ENCODE results near the gene ZNF532.

Gene ZNF532

DNA sequence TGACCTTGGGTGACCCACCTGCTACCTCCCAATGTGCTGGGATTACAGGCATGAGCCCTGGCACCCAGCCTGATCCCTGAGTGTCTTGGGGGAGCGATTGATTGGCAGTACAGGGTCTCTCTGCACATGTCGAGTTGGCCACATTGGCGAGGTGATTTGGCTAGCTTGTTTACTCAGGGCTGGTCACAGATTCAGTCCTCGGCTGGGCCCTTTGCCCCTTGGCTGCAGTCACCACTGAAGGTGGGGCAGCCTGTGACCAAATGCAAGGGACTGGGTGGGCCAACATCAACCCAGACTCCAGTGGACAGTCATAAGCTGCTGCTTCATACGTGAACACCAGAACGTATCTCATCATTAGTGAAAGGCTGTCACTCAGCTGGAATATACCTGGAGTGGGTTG lies 114.9 kb downstream of the ZNF532 start:
- no peak for DNase-seq (ENCODE audit: low spot score)

DNA sequence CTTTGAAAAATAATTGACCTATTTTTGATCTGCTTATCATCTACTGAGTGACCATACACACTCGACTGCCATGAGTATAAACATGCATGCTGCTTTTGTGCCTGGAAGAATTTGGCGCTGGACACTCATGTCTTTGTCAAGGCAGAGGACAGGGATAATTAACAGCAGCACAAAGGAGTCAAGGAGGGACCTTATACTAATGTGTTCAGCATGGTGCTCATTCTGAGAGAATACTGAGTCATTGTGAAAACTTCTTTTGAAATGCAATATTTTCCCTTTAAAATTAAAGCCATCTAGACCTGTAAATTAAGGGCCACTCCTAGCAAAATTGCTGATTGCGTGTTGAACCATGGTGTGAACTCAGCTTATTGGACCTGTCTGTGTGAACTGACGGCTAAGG lies 116.3 kb downstream of the ZNF532 start:
- no peak for DNase-seq (ENCODE audit: low spot score)

DNA sequence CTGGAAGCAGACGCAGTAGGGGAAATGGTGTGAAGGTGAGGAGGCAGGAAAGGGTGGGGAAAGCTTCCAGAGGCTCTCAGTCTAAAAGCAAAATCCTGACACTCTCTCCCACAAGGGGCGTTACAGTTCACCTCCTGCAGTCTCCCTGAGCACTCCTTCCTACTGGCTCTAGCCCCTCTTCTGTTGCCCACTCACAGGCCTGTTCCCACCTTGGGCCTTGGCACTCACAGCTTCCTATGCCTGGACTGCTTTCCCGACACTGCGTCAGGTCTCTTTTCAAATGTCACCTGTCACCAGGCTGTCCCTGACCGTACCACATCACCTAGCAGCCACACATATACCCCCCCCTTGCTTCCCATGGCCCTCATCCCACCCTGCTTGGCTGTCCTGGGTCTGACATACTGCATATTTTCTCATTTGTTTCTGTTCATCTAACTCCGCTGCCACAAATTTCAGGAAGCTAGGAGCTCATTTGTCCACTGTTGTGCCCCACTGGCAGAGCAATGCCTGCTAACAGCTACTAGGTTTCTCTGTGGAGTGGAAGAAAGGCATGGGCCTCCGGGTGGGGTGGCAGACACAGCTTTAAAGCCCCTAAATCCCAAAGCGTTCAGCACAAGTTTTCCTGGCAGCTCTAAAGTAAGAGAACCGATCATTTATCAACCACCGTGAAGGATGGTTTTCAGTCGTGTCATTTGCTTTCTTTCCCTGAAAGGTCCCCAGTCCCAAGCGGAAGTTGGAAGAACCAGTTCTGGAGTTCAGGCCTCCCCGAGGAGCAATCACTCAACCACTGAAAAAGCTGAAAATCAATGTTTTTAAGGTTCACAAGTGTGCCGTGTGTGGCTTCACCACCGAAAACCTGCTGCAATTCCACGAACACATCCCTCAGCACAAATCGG lies 118.8 kb downstream of the ZNF532 start:
- no peak for DNase-seq (ENCODE audit: low spot score)

DNA sequence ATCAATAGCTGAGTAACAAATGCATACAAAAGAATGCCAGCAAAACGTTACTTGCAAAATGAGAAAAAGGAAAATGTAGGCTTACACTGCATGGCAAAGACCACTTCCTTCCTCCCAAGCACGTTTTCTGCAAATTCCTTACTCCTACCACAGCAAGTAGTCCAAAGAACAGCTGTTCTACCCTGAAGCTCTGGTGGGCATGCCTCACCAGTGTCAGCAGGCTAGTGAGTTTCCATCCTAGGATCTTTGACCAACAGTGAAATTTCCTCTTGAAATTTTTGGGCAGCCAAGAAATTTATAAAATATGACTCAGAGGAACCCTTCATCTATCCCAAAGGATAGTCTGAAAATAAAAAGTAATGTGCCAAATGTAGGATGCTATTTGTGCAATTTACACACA lies 123.9 kb downstream of the ZNF532 start:
- no peak for DNase-seq (ENCODE audit: low spot score)

DNA sequence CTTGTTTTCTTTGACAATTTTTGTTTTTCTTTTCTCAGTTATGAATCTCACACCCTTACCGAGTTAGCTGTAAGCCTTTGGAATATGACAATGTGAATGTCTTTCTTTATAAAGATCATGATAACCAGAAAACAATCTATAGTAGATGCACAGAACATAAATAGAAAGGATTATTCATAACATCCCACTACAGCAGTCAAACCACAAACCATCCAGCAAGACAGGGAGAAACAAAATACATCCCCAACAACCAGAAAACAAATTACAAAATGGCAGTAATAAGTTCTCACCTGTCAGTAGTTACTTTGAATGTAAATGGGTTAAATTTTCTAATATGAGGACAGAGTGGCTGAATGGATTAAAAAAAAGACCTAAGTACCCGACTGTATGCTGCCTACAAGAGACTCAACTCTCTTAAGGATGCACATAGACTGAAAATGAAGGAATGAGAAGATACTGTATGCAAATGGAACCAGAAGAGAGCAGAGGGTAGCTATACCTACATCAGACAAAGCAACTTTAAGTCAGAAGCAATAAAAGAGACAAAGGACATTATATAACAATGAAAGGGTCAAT lies 124.6 kb downstream of the ZNF532 start:
- no peak for DNase-seq (ENCODE audit: low spot score)

DNA sequence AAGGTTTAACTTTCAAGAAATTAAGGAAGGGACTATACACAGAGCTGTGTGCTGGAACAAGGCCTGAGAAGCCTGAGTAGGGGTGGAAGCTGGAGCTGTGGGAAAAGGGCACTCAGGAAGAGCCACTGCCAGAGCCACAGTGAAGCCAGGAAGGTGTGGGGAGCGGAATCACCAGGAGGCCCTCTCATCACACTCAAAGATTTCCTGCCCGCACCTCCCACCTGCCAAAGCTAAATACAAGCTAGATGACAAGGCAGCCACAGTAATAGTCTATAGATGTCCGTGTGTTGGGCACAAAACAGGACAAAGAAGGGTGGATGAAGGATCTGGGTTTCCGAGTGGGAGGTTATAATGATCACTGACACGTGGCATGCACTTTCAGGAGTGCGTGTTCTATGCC lies 126.0 kb downstream of the ZNF532 start:
- no peak for DNase-seq (ENCODE audit: low spot score)

DNA sequence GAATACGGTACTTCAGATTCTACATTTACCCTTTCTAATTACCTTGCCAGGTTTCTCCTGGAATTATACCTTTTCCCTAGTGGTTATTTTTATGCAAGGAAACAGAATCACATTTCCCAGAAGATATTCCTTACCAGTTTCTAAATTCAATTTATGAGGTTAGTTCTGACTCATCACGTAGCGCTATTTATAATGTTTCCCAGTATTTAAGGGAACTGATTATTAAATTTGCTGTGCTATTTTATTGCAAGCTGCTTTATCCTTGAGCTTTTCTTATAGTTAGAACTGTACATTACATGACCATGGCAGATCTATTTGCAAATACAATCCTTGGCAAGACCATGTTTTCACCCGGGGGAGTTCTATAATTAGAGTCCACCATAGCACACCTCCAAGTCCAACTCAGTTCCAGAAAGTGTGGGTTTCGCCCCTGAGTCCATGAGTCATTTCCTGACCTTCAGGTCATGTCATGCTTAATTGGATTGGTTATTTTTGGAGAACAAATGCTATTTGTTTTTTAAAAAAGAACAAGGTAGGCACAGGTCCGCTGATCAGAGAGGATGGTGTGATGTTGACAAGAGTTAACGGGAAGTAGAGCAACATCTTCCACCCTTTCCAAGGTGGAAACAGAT lies 126.6 kb downstream of the ZNF532 start:
- DNase-seq (ENCODE audit: low spot score), result no peak

DNA sequence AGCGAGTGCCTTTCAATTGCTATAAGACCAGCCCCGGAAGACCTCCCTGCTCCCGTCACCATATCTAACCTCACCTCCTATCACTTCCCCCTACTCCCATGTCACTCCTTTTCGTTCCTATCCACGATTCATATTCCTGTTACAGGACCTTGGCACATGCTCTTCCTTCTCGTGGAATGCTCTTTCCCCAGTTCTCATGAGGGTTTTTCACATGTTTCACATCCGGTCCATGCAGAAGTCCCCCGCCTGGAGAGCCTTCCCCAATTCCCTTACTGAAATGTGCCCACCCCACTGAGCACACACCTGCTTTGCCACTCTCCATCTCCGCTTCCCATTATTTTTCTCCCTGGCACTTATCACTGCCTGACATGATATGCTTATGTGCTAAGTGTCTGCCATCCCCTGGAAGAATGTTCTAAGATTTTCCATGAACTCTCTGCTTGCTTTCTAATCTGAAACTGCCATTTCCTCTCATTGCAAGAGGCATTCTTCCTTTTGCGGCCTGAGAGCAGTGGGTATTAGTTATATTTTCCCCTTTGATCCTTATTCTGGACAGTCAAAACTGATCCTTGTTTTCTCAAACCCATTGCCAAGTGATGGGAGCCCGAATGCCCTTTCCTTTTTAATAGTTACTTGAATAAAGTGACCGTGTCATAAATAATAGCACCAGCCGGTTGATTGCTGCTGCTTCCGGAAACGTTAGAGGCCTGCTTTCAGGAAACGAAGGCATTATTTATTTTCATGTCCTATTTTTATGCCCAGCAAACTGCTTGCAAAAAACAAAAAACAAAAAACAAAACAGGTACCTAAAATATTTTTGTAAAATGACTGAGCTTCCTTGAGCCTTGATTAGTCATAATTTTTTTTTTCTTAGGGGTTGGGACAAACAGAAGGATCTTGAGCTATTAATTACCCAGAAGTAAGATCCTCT lies 127.9 kb downstream of the ZNF532 start:
- no peak for DNase-seq (ENCODE audit: low spot score)

DNA sequence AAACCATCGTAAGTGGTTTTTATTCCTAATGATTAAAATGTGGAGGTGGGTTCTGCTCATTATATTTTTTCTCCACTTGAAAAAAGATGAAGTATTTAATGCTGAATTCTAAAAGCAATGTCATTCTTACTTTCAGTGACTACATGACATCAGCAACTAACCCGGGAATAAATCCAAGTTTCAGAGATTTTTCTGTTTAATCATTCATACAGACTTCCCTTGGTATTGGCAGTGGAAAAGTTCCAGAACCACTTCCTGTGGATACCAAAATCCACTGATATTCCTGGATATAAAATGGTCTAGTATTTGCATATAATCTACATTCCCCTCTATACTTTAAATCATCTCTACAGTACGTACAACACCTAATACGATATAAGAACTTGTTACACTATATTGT lies 128.6 kb downstream of the ZNF532 start:
- no peak for DNase-seq (ENCODE audit: low spot score)

DNA sequence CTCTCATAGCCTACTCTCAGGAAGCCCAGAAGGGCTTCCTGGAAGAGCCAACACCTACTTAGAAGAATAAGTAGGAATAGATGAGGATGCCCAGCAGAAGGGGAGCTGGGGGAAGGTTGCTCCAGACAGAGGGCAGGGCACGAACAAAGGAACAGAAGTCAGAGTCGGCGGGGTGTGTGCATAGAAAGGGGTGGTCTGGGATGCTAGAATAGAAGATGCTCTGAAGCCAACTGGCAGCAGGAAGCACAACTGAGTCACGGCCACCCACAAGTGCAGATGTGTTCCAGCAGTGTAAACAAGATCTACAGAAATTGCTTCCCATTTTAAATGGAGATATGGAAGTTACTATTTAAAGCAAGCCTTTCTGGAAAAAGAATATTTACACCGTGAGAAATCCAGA lies 131.0 kb downstream of the ZNF532 start:
- no peak for DNase-seq (ENCODE audit: low spot score)

DNA sequence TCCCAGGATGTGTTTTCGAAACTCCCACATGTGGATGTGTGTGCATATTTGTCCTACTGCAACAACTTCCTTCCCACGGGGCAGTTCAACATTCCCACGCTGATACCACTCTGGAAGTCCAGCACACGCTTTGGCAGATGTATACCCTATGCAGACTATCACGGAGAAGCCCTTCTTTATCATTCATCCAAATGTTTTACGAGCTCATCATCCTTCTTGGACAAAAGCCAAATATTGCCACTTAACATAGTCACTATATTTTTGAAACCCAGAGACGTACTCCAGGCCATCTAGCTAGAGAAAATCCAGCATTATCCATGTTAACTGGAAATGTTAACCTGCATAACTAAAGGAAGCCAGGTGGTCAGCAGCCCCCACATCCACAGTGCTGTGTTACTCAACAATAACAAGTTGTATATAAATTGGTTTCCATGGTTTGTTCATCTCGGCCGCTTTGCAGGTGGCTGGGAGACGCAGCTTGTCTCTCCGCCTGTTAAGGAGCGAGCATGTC lies 131.5 kb downstream of the ZNF532 start:
- no peak for DNase-seq (ENCODE audit: low spot score)

DNA sequence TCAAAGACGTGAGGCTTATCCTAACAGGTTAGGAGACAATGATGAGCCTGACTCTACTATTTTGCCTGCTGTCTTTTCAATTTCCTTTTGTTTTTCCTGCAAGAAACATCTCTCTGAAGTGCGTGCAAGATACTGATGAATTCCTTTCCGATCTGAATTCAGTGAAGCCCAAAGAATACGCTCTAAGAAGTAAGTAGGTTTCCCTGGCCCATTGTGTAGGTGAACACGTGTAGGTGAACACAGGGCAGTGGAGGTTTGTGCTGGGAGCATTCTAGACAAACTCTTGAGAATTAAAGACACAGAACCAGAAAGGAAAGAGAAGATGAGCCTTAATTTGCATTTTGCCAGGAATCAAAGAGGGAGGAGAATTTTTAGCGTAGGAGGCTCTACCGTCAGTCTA lies 132.0 kb downstream of the ZNF532 start:
- DNase-seq (ENCODE audit: low spot score), result no peak

DNA sequence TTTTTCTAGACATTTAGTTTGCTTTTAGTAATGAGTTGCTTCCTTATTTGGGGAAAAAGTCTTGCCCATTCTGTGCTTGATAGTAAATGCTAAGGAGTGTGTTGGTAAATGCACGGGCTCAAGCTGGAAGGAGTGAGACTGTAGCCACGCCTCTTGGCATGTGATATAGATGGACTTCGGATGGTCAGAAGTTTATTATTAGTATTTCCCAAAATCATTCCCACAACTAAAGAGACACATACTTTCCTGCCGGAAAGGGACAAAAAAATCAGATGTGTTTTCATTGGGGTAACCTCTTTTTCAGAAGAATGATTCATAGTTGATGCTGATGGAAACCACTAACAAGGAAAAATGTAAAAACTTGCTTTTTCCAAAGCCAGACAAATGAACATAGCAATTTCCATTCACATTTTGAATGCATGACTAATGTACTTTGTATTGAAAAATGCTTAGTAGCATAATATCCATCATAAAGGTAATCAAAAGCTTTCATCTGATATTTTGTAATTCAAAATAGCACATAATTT lies 133.2 kb downstream of the ZNF532 start:
- DNase-seq (ENCODE audit: low spot score), result no peak

DNA sequence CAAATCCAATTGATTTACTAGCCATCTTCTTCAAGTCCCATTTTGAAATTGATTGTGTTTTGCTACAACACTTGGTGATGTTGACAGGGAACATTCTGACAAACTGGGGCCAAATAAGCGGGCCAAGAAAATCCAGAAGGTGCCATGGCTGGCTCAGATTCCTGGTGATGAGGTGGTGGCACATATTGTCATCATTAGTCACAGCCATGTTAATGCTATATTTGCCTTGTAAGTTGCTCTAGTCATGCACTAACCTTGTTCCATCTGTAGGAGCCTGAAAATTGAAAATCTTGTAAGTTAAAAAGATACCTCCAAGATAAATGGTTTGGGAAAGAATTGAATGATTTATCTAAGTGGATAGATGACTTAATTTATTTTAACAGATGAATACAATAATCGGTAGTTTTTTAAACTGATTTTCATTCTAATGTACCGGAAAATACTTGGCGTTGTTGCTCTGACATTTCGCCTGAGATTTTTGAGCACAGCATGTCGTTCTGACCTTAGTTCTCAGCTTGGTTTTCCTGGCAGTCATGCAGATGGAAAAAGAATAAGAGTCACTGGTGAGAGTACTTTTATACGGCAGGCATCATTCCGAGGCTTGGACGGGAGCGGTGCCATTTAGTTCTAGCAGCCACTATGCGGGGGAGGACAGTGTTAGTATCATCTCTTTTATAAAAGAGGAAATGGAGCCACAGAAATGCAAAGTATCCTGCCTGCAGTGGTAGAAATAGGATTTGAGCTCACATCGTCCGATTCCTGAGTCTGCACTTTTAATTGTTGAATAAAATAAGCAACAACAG lies 133.9 kb downstream of the ZNF532 start:
- DNase-seq (ENCODE audit: low spot score), result no peak

DNA sequence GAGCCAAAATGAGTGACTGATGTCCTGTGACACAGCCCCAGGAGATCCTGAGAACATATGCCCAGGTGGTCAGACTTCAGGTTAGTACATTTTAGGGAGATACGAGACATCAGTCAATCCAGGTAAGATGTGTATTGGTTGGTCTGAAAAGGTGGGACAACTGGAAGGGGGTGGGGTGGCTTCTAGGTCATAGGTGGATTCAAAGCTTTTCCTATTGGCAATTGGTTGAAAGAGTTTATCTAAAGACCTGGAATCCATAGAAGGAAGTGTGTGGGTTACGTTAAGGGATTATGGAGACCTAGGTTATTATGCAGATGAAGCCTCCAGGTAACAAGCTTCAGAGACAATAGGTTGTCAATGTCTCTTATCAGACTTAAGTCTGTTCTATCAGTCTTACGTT lies 136.5 kb downstream of the ZNF532 start:
- DNase-seq (ENCODE audit: low spot score), result no peak

DNA sequence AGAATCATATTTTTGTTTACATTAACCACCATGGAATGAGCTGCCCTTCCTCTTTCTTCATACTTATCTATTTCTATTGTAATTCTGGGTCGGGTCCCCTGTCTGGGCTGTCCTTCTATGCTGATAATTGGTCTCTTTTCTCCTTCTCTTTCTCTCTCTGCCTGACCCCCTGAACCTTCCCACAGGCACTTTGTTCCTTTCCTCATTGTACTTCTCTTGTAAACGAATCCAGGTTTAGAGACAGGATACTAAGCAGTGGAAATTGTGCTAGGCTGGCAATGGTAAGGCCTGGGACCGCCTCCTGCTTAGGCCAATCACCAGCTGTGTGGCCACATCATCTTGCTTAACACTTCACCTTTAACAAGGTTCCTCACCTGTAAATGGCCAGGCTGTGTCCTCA lies 137.0 kb downstream of the ZNF532 start:
- no peak for DNase-seq (ENCODE audit: low spot score)

DNA sequence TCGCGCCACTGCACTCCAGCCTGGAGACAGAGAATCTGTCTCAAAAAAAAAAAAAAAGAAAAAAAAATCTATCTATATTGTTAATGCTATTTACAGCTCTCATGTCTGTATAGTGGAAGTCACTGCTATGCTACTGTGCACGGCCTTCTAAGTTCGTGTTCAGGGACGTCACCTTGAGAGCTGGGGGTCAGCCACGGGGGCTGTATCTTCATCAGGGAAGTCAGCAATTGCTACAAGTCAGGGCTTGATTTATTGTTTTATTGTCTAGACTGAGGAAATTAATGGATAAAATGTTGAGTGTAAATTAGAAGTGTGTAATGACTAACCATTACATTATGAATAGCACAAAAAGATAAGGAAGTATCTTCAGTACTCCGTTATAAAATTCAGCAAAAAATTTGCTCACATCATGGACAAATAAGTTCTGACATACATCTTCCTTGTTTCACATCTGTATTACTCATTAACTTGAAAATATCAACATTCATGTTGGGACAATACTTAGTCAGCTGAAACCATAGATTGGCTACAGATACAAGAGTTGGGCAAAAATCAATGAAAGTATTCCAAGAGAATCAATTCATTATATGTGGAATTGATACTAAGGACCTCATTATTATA lies 138.4 kb downstream of the ZNF532 start:
- no peak for DNase-seq (ENCODE audit: low spot score)

DNA sequence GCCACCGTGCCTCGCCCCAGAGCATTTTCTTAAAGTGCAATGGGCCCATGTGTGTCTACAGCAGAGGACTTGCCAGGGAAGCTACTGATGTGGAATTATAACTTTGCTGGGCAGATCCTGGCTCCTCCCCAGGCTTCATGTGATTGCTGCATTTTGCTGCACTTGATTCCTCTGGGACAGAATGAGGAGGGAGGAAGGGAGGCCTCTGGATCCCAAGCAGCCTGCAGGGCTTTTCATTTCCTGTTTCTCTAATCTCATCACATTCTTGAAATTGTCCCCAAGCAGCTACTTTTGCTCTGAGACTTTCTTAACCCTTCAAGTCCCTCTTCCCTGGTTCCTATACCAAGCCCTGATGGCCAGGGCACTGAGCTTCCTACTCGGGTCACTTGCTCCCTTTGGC lies 140.6 kb downstream of the ZNF532 start:
- DNase-seq (ENCODE audit: low spot score), result no peak

DNA sequence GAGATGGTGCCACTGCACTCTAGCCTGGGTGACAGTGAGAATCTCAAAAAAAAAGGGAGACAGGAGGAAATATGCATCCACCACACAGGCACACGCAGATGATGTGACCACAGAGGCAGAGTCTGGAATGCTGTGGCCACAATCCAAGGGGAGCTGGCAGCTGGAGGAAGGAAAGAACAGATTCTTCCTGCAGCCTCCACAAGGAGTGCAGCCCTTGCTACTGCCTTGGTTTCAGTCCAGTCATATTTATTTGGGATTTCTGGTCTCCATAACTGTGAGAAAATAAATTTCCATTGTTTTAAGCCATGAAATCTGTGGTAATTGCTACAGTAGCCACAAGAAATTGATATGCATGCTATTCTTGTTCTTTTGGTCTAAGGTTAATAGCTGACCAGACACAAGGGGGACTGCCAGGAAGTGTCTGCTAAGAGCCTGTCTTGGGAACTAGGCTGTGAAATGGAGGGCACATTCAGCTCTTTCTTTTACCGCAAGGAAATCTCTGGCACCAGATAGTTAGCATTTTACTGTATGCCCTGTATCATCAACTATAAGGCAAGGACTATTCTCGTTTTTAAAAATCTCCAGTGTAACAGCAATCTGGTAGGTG lies 141.9 kb downstream of the ZNF532 start:
- no peak for DNase-seq (ENCODE audit: low spot score)

Measured in hematopoietic multipotent progenitor cell treated with erythropoietin and hydrocortisone succinate and interleukin-3 and kit ligand, for 17 days (in vitro differentiated cells).